Measurements from ENCODE around the gene ERCC6L. TPM values are rescaled to one million over a fixed set of nuclear protein-coding genes. Genes with fewer than 3 reads are reported as not detected.

Gene ERCC6L
- polyA plus RNA-seq, 3 donors: 0.04 to 0.24 (median 0.05) TPM

DNA sequence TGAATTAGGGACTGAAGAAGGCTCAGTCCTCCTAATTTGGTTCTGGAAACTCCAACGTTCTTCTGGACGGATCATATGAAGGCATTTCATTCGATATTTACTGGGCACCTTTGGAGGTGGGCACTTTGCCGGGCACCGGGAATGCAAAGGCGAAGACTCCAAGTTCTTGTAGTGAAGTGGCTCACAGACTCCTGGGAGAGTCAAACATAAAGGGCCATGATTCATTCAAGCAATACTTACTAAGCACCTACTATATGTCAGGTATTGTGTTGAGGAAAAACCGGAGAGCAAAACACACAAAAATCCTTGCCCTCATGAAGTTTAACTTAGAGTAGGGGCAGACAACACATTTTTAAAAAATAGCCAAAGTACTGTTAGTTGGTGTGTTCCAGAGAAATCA lies 17.0 kb upstream of the ERCC6L start:
- Histone ChIP-seq H3K9ac (ENCODE audit: insufficient read depth, low read length, poor library complexity, severe bottlenecking) (no peak overlapping the region), H3K36me3 (replicated peaks in 1 of 2; ENCODE audit: control insufficient read depth in 1 of 2, insufficient read depth in 2 of 2, low read length in 2 of 2) (no peaks in the 10 kb centered on the region), H4K20me1 (ENCODE audit: insufficient read depth, low read length) (no peaks in the 10 kb centered on the region), H3K4me2 (replicated peaks; ENCODE audit: extremely low read depth, low read length, poor library complexity, severe bottlenecking) (no peak overlapping the region), H2AFZ (ENCODE audit: insufficient read depth, low read depth, low read length, poor library complexity, severe bottlenecking) (no peak overlapping the region), H3K4me3 (replicated peaks in 1 of 3; ENCODE audit: low read depth in 2 of 3, low read length in 3 of 3) (no peak overlapping the region), H3K79me2 (ENCODE audit: insufficient read depth, low read length) (no peaks in the 10 kb centered on the region), H3K27me3 (ENCODE audit: control insufficient read depth in 2 of 2, insufficient read depth in 2 of 2, low read length in 2 of 2) (peaks cover 23 to 33% of the 10 kb centered on the region in 2 donors), H3K9me3 (replicated peaks in 1 of 2; ENCODE audit: control insufficient read depth in 1 of 2, insufficient read depth in 1 of 2, low read length in 2 of 2) (no peaks in the 10 kb centered on the region), H3K27ac (ENCODE audit: low read depth in 1 of 2, low read length in 2 of 2) (no peak overlapping the region), H3K4me1 (ENCODE audit: control insufficient read depth in 1 of 2, insufficient read depth in 2 of 2, low read length in 2 of 2) (no peaks in the 10 kb centered on the region)
- peak overlapping the region in 1 of 2 donors; percentile 59 for H3K4me3 Mint-ChIP-seq
- no peaks in the 10 kb centered on the region for H3K36me3 Mint-ChIP-seq
- no peak overlapping the region for H3K27ac Mint-ChIP-seq
- TF ChIP-seq, protein P1, sequence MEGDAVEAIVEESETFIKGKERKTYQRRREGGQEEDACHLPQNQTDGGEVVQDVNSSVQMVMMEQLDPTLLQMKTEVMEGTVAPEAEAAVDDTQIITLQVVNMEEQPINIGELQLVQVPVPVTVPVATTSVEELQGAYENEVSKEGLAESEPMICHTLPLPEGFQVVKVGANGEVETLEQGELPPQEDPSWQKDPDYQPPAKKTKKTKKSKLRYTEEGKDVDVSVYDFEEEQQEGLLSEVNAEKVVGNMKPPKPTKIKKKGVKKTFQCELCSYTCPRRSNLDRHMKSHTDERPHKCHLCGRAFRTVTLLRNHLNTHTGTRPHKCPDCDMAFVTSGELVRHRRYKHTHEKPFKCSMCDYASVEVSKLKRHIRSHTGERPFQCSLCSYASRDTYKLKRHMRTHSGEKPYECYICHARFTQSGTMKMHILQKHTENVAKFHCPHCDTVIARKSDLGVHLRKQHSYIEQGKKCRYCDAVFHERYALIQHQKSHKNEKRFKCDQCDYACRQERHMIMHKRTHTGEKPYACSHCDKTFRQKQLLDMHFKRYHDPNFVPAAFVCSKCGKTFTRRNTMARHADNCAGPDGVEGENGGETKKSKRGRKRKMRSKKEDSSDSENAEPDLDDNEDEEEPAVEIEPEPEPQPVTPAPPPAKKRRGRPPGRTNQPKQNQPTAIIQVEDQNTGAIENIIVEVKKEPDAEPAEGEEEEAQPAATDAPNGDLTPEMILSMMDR (IDR thresholded peaks at IDR 0.05): no peak
- intact Hi-C loops (cut with micrococcal nuclease): no loop called here
- DNase-seq: no peak
- no peaks in the 10 kb centered on the region for H3K4me1 Mint-ChIP-seq
- H3K9me3 Mint-ChIP-seq: peaks cover 0 to 9% (median 3%) of the 10 kb centered on the region in 7 donors
- WGBS (ENCODE audit: insufficient coverage): no CpG with 5 or more reads among the region's 7 CpGs
- peaks cover 29 to 54% (median 54%) of the 10 kb centered on the region in 3 donors for H3K27me3 Mint-ChIP-seq (ENCODE audit: low read depth in 3 of 3)

DNA sequence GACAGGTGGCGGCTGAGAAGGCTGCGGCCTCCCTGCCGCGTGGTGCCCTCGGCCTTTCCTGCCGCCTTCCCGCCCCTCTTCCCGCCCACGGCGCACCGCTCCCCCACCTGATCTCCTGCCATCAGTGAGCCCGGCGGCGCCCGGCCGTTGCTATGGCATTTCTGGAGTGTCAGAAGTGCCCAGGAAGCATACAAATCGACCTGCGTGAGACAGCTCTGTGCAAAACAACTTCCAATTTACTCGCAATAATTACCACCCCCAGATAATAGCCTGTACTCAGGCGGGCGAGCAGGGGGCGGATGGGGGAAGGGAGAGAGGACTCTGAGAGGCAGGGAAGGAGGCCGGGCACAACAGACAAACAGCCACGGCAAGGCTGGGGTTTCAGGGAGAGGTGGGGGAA lies 16.6 kb upstream of the ERCC6L start:
- Histone ChIP-seq H3K4me1 (ENCODE audit: control insufficient read depth in 1 of 2, insufficient read depth in 2 of 2, low read length in 2 of 2) (no peaks in the 10 kb centered on the region), H3K36me3 (replicated peaks in 1 of 2; ENCODE audit: control insufficient read depth in 1 of 2, insufficient read depth in 2 of 2, low read length in 2 of 2) (no peaks in the 10 kb centered on the region), H3K9ac (ENCODE audit: insufficient read depth, low read length, poor library complexity, severe bottlenecking) (no peak overlapping the region), H3K79me2 (ENCODE audit: insufficient read depth, low read length) (no peaks in the 10 kb centered on the region), H3K27ac (ENCODE audit: low read depth in 1 of 2, low read length in 2 of 2) (no peak overlapping the region), H3K9me3 (replicated peaks in 1 of 2; ENCODE audit: control insufficient read depth in 1 of 2, insufficient read depth in 1 of 2, low read length in 2 of 2) (no peaks in the 10 kb centered on the region), H3K27me3 (ENCODE audit: control insufficient read depth in 2 of 2, insufficient read depth in 2 of 2, low read length in 2 of 2) (peaks cover 23 to 33% of the 10 kb centered on the region in 2 donors), H2AFZ (ENCODE audit: insufficient read depth, low read depth, low read length, poor library complexity, severe bottlenecking) (no peak overlapping the region), H3K4me2 (replicated peaks; ENCODE audit: extremely low read depth, low read length, poor library complexity, severe bottlenecking) (no peak overlapping the region), H4K20me1 (ENCODE audit: insufficient read depth, low read length) (no peaks in the 10 kb centered on the region), H3K4me3 (replicated peaks in 1 of 3; ENCODE audit: low read depth in 2 of 3, low read length in 3 of 3) (no peak overlapping the region)
- WGBS (ENCODE audit: insufficient coverage): 3% methylated on average over 10 of the region's 24 CpGs
- Mint-ChIP-seq H3K27me3 (ENCODE audit: low read depth in 3 of 3) (peaks cover 29 to 54% (median 54%) of the 10 kb centered on the region in 3 donors), H3K36me3 (no peaks in the 10 kb centered on the region), H3K4me3 (peak overlapping the region in 1 of 2 donors; percentile 59), H3K9me3 (peaks cover 0 to 9% (median 3%) of the 10 kb centered on the region in 7 donors), H3K4me1 (no peaks in the 10 kb centered on the region), H3K27ac (no peak overlapping the region)
- TF ChIP-seq, protein P1 (IDR thresholded peaks at IDR 0.05): no peak
- DNase-seq: no peak
- intact Hi-C loops (cut with micrococcal nuclease): no loop called here

Data from CD14-positive monocyte (primary cell).